ENCODE data around the gene GATA3. TPM values are rescaled to one million over a fixed set of nuclear protein-coding genes. Genes with fewer than 3 reads are reported as not detected.
A peak's percentile ranks its signal among the peaks of the same experiment; 100 is the strongest.

Gene GATA3
- total RNA-seq, 1 experiment from 2014 or later, result 5.0 TPM

GRCh38 chr10:8047452-8048280, 6.8 kb upstream of the GATA3 start:
- no peak for TF ChIP-seq CTCF (IDR thresholded peaks at IDR 0.05; ENCODE audit: unreplicated experiment)
- CTCF ChIA-PET, result no interaction called here
- H3K27ac Mint-ChIP-seq (ENCODE audit: unreplicated experiment), result no peak overlapping the region
- H3K4me1 Mint-ChIP-seq (ENCODE audit: low read depth, unreplicated experiment), result peaks cover 29% of the 10 kb centered on the region
- no peak overlapping the region for H3K4me3 Mint-ChIP-seq (ENCODE audit: low read depth, unreplicated experiment)
- BruUV-seq (replicated peaks), result no TSS peak
- peaks cover 74% of the 10 kb centered on the region for H3K27me3 Mint-ChIP-seq (ENCODE audit: unreplicated experiment)
- intact Hi-C loops (cut with micrococcal nuclease; ENCODE audit: unreplicated experiment), result loop anchor here (5.0 to 10.0 kb wide), 2 partner anchors 175 to 707 kb away; no protein-coding TSS in a partner anchor
- H3K9me3 Mint-ChIP-seq (ENCODE audit: low read depth, unreplicated experiment), result no peaks in the 10 kb centered on the region
- peaks cover 33% of the 10 kb centered on the region for H3K36me3 Mint-ChIP-seq (ENCODE audit: insufficient read depth, unreplicated experiment)
- no peak for DNase-seq

- Mint-ChIP-seq H3K36me3 (ENCODE audit: insufficient read depth, unreplicated experiment) (peaks cover 37% of the 10 kb centered on the region), H3K4me3 (ENCODE audit: low read depth, unreplicated experiment) (peak overlapping the region; percentile 86), H3K27ac (ENCODE audit: unreplicated experiment) (peak overlapping the region; percentile 31), H3K27me3 (ENCODE audit: unreplicated experiment) (peaks cover 72% of the 10 kb centered on the region), H3K4me1 (ENCODE audit: low read depth, unreplicated experiment) (peaks cover 34% of the 10 kb centered on the region), H3K9me3 (ENCODE audit: low read depth, unreplicated experiment) (no peaks in the 10 kb centered on the region)
- TF ChIP-seq CTCF (IDR thresholded peaks at IDR 0.05; ENCODE audit: unreplicated experiment), result no peak
- no TSS peak for BruUV-seq (replicated peaks)
- DNase-seq, result no peak
- intact Hi-C loops (cut with micrococcal nuclease; ENCODE audit: unreplicated experiment), result loop anchor here (5.0 to 10.0 kb wide), 2 partner anchors 176 to 706 kb away; no protein-coding TSS in a partner anchor
- CTCF ChIA-PET, result no interaction called here
Observed at GRCh38 chr10:8048281-8049008, 6.0 kb upstream of the GATA3 start.

GRCh38 chr10:8049045-8049864, 5.2 kb upstream of the GATA3 start:
- Mint-ChIP-seq H3K36me3 (ENCODE audit: insufficient read depth, unreplicated experiment) (peaks cover 45% of the 10 kb centered on the region), H3K9me3 (ENCODE audit: low read depth, unreplicated experiment) (no peaks in the 10 kb centered on the region), H3K27me3 (ENCODE audit: unreplicated experiment) (peaks cover 64% of the 10 kb centered on the region), H3K4me1 (ENCODE audit: low read depth, unreplicated experiment) (peaks cover 32% of the 10 kb centered on the region), H3K27ac (ENCODE audit: unreplicated experiment) (peak overlapping the region; percentile 31), H3K4me3 (ENCODE audit: low read depth, unreplicated experiment) (peak overlapping the region; percentile 86)
- no TSS peak for BruUV-seq (replicated peaks)
- no peak for TF ChIP-seq CTCF (IDR thresholded peaks at IDR 0.05; ENCODE audit: unreplicated experiment)
- CTCF ChIA-PET, result interaction anchor here (0.5 to 0.6 kb wide), 2 partner anchors 22 to 574 kb away, joined by 3 read pairs; no protein-coding TSS in a partner anchor
- intact Hi-C loops (cut with micrococcal nuclease; ENCODE audit: unreplicated experiment), result loop anchor here (5.0 to 10.0 kb wide), 2 partner anchors 177 to 706 kb away; no protein-coding TSS in a partner anchor
- DNase-seq, result peak; percentile 33
